Stomach (tissue), 4 donors: ENCODE results near the gene AREL1.

Experiments
- CTCF ChIP-seq, 7 experiments: fragments of 450-650 bp in 4 of 7; fragments of 200-600 bp in 3 of 7; sonication (generic) in 3 of 7; IDR thresholded peaks; one replicate each; pipeline ENCODE4 v1.5.1; 2016 to 2019; ENCODE audit warnings: antibody characterized with exemption in 7 of 7, control low read depth in 2 of 7, mild to moderate bottlenecking in 1 of 7
- POLR2AphosphoS5 ChIP-seq, 3 donors: sonication (generic); formaldehyde crosslinking; IDR thresholded peaks; one replicate each; pipeline ENCODE4 v1.6.1; 2016; ENCODE audit warnings: antibody characterized with exemption in 3 of 3

GRCh38 chr14:74673768-74674167 lies 39.1 kb downstream of the AREL1 start:
- no peak for TF ChIP-seq CTCF (IDR thresholded peaks at IDR 0.05)
- TF ChIP-seq POLR2AphosphoS5 (IDR thresholded peaks at IDR 0.05), result no peak
